ENCODE results near the gene SNAP29.
"Not testable (repeated sequence)": the region's sequence is repeated elsewhere in the genome, so short reads cannot be mapped to it uniquely, and the experiment has no call there.

The SNAP29 gene

GRCh38 chr22:20935049-20935448 is 76.2 kb downstream of the SNAP29 start:
- DNase-seq: not testable (repeated sequence)

- DNase-seq: not testable (repeated sequence)
These were observed 77.2 kb downstream of the SNAP29 start for GRCh38 chr22:20935780-20936539.

GRCh38 chr22:20937031-20937793 is 78.4 kb downstream of the SNAP29 start:
- no peak for DNase-seq

- DNase-seq: no peak
These were observed 79.2 kb downstream of the SNAP29 start for GRCh38 chr22:20937794-20938671.

GRCh38 chr22:20939457-20940185 is 80.8 kb downstream of the SNAP29 start:
- DNase-seq: not testable (repeated sequence)

- DNase-seq: no peak
These were observed 81.4 kb downstream of the SNAP29 start for GRCh38 chr22:20940186-20940651.
